H1 (cell line): Measurements from ENCODE around the gene BCKDHA. TPM values are rescaled to one million over a fixed set of nuclear protein-coding genes. Genes with fewer than 3 reads are reported as not detected.

Experiments used
- GABPA ChIP-seq: IDR thresholded peaks from 2 replicates; pipeline ENCODE4 v1.6.1; 2011; ENCODE audit warnings: mild to moderate bottlenecking, low read length, moderate library complexity, borderline replicate concordance; ENCODE audit not compliant: insufficient read depth
- POLR2AphosphoS5 ChIP-seq: IDR thresholded peaks from 2 replicates; pipeline ENCODE4 v1.6.1; 2011; ENCODE audit warnings: low read depth, low read length
- SP1 ChIP-seq: IDR thresholded peaks from 2 replicates; pipeline ENCODE4 v1.6.1; 2011; ENCODE audit warnings: low read depth, low read length
- polyA plus RNA-seq, 7 experiments: library from polyadenylated mRNA; depleted of rRNA in 3 of 7; stranded (reverse) in 5 of 7; unstranded in 2 of 7; fragments of >200 nt in 5 of 7; fragments of 200-250 nt in 2 of 7; gene quantifications; 1 replicate in 5 of 7; 2 replicates in 1 of 7; 4 replicates in 1 of 7; pipeline versions ENCODE4 v1.2.1 to v1.2.3, GENCODE V29; 2011 to 2013; ENCODE audit warnings: missing spikeins in 2 of 7, mixed read lengths in 2 of 7
- total RNA-seq: library from RNA; stranded (reverse); fragmentation: NEBNext Ultra II Directional; extraction: Animal tissue kit (Norgen Biotek cat#: 25700); gene quantifications from 2 replicates; pipeline ENCODE4 v1.2.1, GENCODE V29; 2021

The BCKDHA gene
- total and polyA plus RNA-seq, 2 of the 8 experiments (the other 6 are each of a cell fraction or from before 2014, with no cell fraction given): 14.2 to 69.6 TPM

- TF ChIP-seq SP1 (no peak), GABPA (no peak), POLR2AphosphoS5 (no peak)
Measured at GRCh38 chr19:41421314-41421713, 23.7 kb downstream of the BCKDHA start (continued).
